Esophagus squamous epithelium (tissue), 4 donors: Measurements from ENCODE around the gene ATAD2B.

Source experiments
- POLR2A ChIP-seq, 4 donors: fragments of 450-650 bp; IDR thresholded peaks; one replicate each; pipeline ENCODE4 v1.6.1; 2017; ENCODE audit warnings: antibody characterized with exemption in 4 of 4, mild to moderate bottlenecking in 4 of 4, moderate library complexity in 3 of 4
- TF ChIP-seq, protein P1 (sequence below), 6 experiments: fragments of 450-650 bp in 4 of 6; fragments of 200-600 bp in 2 of 6; sonication (generic) in 2 of 6; IDR thresholded peaks; one replicate each; pipeline ENCODE4 v1.5.1; 2016 to 2019; ENCODE audit warnings: antibody characterized with exemption in 6 of 6, mild to moderate bottlenecking in 4 of 6, moderate library complexity in 4 of 6

- TF ChIP-seq, protein P1, sequence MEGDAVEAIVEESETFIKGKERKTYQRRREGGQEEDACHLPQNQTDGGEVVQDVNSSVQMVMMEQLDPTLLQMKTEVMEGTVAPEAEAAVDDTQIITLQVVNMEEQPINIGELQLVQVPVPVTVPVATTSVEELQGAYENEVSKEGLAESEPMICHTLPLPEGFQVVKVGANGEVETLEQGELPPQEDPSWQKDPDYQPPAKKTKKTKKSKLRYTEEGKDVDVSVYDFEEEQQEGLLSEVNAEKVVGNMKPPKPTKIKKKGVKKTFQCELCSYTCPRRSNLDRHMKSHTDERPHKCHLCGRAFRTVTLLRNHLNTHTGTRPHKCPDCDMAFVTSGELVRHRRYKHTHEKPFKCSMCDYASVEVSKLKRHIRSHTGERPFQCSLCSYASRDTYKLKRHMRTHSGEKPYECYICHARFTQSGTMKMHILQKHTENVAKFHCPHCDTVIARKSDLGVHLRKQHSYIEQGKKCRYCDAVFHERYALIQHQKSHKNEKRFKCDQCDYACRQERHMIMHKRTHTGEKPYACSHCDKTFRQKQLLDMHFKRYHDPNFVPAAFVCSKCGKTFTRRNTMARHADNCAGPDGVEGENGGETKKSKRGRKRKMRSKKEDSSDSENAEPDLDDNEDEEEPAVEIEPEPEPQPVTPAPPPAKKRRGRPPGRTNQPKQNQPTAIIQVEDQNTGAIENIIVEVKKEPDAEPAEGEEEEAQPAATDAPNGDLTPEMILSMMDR (IDR thresholded peaks at IDR 0.05) = no peak
- TF ChIP-seq POLR2A (IDR thresholded peaks at IDR 0.05) = no peak
These were observed 89.9 kb downstream of the ATAD2B start for GRCh38 chr2:23836971-23837565.
